Stimulated activated CD4-positive, alpha-beta T cell treated with anti-CD3 and anti-CD28 coated beads, TNF-alpha, amount 100 ng/mL, for 1 hour (primary cell): ENCODE data around the gene EP400.

ENCODE experiments used
- DNase-seq, 3 donors: peaks; one replicate each; pipeline ENCODE4 v3.0.0-alpha.2; 2020; ENCODE audit warnings: low read depth in 3 of 3, low spot score in 1 of 3

Gene EP400

DNA sequence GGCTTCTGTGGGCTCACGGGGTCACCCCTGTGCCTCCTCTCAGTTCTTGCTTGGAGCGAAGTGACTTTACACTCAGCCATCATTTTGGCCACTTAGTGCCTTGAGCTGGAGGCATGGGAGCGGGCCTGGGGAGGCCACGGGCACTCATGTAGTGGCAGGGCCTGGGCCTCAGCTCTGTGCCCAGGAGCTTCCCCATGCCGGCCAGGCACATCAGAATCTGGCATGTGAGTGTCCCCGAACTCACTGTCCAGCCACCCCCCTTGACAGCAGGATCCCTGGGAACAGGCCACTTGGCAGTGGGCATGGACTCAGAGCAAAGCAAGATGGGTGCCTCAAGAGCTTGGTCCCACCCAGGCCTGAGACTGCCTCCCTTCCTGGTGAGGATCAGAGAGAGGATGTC lies 164.9 kb downstream of the EP400 start:
- no peak for DNase-seq

DNA sequence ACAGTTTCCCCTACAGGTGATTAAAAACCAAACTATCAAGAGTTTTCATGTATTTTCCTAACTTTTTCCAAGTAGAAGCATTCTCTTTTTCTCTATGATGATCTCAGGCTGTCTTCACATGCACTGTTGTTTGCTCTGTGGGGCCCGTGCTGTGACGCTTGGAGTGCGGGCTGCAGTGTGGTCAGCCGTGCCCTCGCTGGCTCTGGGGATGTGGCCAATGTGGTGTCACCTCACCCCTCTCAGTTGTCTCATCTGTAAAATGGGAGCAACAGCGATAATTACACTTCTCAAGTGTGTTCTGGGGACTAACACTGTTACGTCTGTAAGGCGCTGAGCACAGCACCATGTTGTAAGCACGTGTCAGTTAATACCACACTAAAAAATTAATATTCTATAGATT lies 165.8 kb downstream of the EP400 start:
- DNase-seq: no peak

DNA sequence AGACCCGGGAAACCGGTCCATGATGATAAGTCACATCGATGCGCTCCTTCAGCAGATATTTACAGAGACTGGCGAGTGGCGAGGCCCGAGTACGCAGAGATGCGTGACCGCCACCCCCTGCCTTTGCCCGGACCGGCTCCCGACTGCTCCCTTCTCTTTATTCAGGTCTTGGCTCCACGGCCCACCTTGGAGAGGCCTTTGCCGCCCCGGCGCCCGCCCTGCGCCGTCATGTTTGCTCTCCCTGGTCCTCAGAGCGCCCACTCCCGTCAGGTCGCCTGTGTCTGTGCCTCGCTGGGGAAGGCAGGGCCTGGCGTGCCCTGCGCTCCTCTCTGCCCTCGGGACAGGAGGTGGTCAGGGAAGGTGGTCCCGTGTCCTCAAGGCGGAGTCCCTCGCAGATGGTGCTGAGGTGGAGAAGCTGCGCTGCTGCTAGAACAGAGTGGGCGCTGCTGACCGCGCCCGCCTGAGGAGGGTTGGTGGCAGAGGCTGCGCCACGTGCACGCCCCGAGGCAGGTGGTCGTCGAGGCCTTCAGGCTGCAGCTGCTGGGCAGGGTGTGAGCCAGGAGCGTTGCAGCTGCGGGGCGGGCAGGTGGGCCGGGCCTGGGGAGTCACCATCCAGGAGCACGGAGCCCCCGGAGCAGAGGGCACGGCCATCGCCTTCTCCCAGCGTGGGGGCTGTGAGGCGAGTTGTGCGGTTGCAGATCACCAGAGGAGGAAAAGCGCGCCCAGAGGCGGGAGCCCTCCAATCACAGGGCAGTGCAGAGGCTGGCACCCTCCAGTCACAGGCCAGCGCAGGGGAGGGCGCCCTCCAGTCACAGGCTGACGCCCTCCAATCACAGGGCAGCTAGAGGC lies 167.2 kb downstream of the EP400 start:
- DNase-seq: no peak

DNA sequence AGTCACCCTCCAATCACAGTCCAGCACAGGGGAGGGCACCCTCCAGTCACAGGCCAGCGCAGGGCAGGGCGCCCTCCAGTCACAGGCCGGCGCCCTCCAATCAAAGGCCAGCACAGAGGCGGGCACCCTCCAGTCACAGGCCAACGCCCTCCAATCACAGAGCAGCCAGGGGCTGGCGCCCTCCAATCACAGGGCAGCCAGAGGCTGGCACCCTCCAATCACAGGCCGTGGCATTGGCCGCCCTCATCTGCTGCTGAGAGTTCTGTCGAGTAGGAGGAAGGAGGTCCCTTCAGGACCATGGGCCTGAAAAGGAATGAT lies 167.8 kb downstream of the EP400 start:
- DNase-seq: no peak

DNA sequence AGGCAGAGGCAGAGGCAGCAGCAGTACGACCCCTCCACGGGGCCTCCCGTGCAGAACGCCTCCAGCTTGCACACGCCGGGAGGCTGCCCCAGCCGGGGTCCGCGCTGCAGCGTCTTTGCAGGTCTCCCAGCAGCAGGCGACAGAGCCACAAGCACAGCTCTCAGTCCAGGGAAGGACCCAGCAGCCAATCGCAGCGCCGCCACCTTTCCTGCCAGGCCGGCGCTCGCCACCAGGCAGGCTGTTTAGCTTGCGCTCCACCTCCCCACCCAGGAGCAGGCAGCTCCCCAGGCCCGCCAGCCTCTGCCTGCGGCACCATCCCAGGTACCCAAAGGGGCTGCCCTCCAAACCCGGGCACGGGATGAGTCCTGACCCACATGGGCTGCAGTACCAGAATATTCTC lies 169.1 kb downstream of the EP400 start:
- DNase-seq: no peak

DNA sequence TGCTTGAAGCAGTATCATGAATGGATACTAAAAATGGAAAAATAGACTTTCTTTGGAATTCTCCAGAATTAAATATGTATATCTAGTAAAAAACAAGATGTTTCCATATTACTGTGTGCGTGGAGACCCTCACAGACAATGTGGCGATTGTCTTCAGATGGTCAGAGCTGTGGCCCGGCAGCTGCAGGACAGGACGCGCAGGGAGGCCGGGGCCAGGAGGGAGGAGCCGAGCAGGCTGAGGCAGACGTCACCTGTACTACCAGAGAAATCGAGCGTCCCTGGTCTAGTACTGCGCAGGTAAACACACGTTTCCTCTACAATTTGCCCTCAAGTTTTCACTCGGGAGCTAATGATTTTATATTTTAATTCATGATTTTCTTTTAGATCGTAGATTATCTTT lies 171.5 kb downstream of the EP400 start:
- no peak for DNase-seq

DNA sequence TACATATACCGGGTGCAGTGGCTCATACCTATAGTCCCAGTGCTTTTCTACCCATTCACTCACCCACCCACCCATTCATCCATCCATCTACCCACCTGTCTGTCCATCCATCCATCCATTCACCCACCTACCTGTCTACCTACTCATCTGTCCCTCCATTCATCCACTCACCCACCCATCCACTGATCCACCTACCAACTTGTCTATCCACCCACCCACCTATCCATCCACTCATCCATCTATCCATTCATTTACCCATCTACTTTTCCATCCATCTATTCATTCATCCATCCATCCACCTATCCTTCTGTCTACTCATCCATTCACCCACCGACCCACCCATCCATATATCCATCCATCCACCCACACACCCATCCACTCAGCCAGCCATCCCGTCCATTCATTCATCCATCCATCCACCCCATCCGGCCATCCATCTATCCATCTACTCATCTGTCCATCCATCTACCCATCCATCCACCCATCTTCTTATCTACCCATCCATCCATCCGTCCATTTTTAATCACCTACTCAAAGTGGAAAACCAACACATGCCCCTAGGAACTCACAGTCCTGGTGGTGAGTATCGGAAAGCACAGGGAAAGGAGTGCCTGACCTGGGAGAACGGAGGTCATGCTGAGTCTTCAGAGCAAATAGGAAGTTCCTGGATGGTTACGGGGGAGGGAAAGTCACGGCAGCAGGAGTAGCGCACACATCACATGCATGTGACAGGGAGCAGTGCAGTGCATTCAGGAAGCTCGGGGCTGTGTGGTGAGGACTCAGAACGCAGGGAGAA lies 174.4 kb downstream of the EP400 start:
- DNase-seq: no peak

DNA sequence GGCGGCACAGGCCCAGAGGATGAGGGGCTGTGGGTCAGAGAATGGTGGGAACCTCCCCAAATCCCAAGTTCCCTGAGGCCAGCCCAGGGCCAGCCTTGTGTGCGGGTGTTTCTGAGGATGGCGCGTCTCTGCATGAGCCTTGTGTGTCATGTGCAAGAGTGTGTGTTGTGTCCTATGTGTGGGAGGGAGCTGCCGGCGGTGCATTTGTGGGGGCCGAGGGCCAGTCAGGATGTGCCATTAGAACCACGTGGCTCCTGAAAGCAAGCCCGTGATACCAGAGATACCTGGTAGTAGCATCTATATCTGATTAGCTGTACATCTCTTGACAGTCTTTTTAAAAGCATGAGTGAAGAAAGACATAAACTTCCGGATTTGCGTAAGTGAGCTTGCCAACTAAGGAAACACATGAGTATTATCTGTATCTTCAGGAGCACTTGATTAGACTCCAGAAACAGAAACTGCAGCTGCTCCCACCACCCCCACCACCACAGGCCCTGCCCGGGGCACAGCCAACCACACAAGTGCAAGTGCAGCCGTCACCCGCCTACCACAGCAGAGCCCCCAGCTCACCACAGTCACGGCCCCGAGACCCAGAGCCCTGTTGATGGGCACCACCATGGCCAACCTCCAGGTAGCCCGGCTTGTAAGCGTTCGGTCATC lies 175.2 kb downstream of the EP400 start:
- no peak for DNase-seq

DNA sequence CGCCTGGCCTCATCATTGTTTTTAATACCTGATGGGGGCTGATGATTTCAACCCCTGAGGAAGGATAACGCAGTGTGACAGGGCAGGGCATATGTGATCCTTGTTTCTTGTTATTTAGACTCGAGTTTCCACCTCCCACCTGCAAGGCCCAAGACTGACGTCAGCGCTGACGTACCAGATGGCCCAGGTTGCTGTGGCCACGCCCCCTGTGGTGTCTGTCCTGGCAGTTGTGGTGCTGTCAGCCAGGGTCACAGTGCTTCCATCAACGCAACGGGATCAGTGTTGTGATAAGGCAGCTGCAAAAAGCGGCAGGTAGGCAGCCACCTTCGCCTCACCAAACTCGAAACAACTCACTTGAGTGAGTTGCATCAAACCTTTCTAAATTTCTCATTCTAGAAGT lies 176.0 kb downstream of the EP400 start:
- DNase-seq: no peak

DNA sequence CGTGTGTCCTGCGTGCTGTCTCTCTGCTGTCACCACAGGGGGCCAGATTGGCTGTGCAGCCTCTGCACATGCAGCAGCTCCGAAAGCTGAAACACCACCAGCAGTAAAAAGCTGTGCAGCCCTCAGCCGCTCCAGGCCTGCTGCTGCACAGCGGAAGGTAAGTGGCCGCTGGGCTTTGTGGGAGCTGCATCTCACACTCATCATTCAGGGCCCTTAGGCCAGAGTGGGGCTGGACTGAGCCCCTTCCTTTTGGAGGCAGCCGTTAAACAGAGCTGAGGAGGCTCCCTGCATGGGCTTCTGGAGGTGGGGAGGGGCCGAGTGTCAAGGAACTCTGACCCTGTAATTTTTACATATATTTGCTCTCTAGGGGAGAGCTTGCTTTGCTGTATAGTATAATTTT lies 177.3 kb downstream of the EP400 start:
- no peak for DNase-seq

DNA sequence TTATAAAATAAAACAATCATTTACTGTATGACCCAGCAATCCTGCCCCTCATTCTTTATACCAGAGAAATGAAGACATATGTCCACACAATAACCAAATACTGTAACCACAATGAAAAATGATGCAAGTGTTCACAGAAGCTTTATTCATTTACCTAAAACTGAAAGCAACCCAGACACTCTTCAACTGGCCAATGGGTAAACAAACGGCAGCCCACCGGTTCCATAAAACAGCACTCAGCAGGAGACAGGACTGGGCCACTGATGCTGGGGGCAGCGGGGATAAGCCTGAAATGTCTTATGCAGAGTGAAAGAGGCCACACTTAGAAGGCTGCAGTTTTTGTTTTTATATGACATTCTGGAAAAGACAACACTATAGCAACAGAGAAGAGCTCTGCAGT lies 179.3 kb downstream of the EP400 start:
- DNase-seq: no peak

DNA sequence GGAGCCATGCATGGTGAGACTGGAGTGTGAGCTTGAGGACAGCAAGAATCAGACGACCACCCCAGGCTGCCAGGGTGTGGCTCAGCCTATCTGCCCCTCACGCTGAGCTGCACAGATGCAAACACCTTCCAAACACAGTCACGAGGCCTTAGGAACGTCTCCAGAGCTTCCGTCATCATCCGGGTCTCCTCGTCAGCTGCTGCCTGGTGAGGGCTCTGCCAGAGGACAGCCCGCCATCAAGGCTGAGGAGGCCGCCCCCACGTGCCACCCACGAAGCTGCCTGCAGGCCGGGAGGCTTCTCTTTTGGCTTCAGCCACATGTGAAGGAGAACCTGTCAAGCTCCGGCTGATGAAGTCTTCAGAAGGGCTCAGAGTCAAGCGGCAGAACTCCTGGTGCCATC lies 180.9 kb downstream of the EP400 start:
- no peak for DNase-seq
